CD4-positive, alpha-beta memory T cell (primary cell): ENCODE data around the gene KIAA1755. TPM values are rescaled to one million over a fixed set of nuclear protein-coding genes. Genes with fewer than 3 reads are reported as not detected.
A peak's percentile ranks its signal among the peaks of the same experiment; 100 is the strongest.

Experiments
- CTCF ChIA-PET: fragments of 350-600 bp; sonication (Branson Sonifier 250); formaldehyde crosslinking; loops from one replicate; lab custom pipeline; 2021; ENCODE audit warnings: inconsistent platforms; ENCODE audit not compliant: partially characterized antibody; lab: Charles Lee
- POLR2A ChIA-PET: fragments of 350-600 bp; sonication (Branson Sonifier 250); formaldehyde crosslinking; loops from one replicate; lab custom pipeline; 2021; ENCODE audit not compliant: partially characterized antibody; lab: Charles Lee
- DNase-seq, 5 donors: peaks; one replicate each; pipeline versions ENCODE4 v3.0.0 to v3.0.0-alpha.2; 2020 to 2022; ENCODE audit warnings: mixed read lengths in 1 of 5
- H3K27ac ChIP-seq: one replicate; pipeline ENCODE4 v1.7.0; 2013; ENCODE audit warnings: low read depth, low read length
- H3K27me3 ChIP-seq: 2 replicates; pipeline ENCODE4 v1.7.0; 2013; ENCODE audit warnings: mild to moderate bottlenecking, low read length, moderate library complexity; ENCODE audit not compliant: insufficient read depth
- H3K36me3 ChIP-seq: 2 replicates; pipeline ENCODE4 v1.7.0; 2013; ENCODE audit warnings: mild to moderate bottlenecking, low read length, moderate library complexity; ENCODE audit not compliant: insufficient read depth
- H3K4me1 ChIP-seq: 2 replicates; pipeline ENCODE4 v1.7.0; 2013; ENCODE audit warnings: mild to moderate bottlenecking, low read length, moderate library complexity; ENCODE audit not compliant: insufficient read depth
- H3K4me3 ChIP-seq, 2 donors: one replicate each; pipeline ENCODE4 v1.7.0; 2013; ENCODE audit warnings: low read length in 2 of 2, mild to moderate bottlenecking in 1 of 2
- H3K9me3 ChIP-seq, 2 donors: one replicate each; pipeline ENCODE4 v1.7.0; 2013; ENCODE audit warnings: low read length in 2 of 2, control low read depth in 1 of 2; ENCODE audit not compliant: control insufficient read depth in 1 of 2
- H3K27ac Mint-ChIP-seq, 7 donors: one replicate each; pipeline ENCODE4 v1.8.0; 2020 to 2021; ENCODE audit warnings: mixed read lengths in 7 of 7, mild to moderate bottlenecking in 6 of 7, inconsistent platforms in 3 of 7, moderate library complexity in 3 of 7
- H3K27me3 Mint-ChIP-seq, 2 donors: one replicate each; pipeline ENCODE4 v1.8.0; 2020 to 2021; ENCODE audit warnings: mixed read lengths in 2 of 2
- H3K36me3 Mint-ChIP-seq, 2 donors: one replicate each; pipeline ENCODE4 v1.8.0; 2020 to 2021; ENCODE audit warnings: mixed read lengths in 2 of 2, inconsistent platforms in 1 of 2, mild to moderate bottlenecking in 1 of 2
- H3K4me1 Mint-ChIP-seq, 4 donors: one replicate each; pipeline ENCODE4 v1.8.0; 2020 to 2021; ENCODE audit warnings: mixed read lengths in 4 of 4, mild to moderate bottlenecking in 1 of 4
- H3K4me3 Mint-ChIP-seq, 8 donors: one replicate each; pipeline ENCODE4 v1.8.0; 2020 to 2021; ENCODE audit warnings: mixed read lengths in 8 of 8, mild to moderate bottlenecking in 7 of 8, moderate library complexity in 6 of 8, inconsistent platforms in 3 of 8
- H3K9me3 Mint-ChIP-seq, 8 donors: one replicate each; pipeline ENCODE4 v1.8.0; 2020 to 2021; ENCODE audit warnings: mixed read lengths in 8 of 8, mild to moderate bottlenecking in 5 of 8, inconsistent platforms in 3 of 8, moderate library complexity in 1 of 8
- intact Hi-C: fragments of 100-400 bp; cut with micrococcal nuclease; formaldehyde crosslinking; loops from one replicate; pipeline ENCODE4 v1.15.1; 2023
- polyA plus RNA-seq, 2 donors: library from polyadenylated mRNA; unstranded; fragments of 300-500 nt; fragmentation: Illumina TruSeq; gene quantifications; one replicate each; pipeline ENCODE4 v1.2.3, GENCODE V29; 2021
- total RNA-seq, 2 experiments: library from RNA; stranded (reverse); gene quantifications; one replicate each; pipeline ENCODE4 v1.2.3, GENCODE V29; 2021

Gene KIAA1755
- total and polyA plus RNA-seq, 4 experiments from 2014 or later: not detected

DNA sequence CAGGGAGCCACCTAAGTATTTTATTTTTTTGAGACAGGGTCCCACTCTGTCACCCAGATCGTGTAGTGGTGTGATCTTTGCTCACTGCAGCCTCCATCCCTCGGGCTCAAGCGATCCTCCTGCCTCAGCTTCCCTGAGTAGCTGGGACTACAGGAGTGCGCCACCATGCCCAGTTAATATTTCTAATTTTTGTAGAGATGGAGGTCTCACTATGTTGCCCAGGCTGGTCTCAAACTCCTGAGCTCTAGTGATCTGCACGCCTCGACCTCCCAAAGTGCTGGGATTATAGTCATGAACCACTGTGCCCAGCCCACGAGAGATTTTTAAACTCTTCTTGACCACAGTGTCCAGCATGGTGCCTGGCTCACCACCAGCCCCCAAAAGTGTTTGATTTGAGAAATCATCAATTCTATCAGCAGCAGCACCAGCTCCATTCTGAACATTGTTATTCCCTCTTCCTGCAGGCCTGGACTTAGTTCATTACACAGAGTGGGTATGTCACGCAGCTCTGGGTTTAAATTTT lies 93.1 kb downstream of the KIAA1755 start:
- no peaks in the 10 kb centered on the region for H3K9me3 ChIP-seq
- CTCF ChIA-PET: interaction anchor here (2.3 kb wide), 1 partner anchor 110 kb away, joined by 7 read pairs; no protein-coding TSS in a partner anchor
- intact Hi-C loops: no loop called here

DNA sequence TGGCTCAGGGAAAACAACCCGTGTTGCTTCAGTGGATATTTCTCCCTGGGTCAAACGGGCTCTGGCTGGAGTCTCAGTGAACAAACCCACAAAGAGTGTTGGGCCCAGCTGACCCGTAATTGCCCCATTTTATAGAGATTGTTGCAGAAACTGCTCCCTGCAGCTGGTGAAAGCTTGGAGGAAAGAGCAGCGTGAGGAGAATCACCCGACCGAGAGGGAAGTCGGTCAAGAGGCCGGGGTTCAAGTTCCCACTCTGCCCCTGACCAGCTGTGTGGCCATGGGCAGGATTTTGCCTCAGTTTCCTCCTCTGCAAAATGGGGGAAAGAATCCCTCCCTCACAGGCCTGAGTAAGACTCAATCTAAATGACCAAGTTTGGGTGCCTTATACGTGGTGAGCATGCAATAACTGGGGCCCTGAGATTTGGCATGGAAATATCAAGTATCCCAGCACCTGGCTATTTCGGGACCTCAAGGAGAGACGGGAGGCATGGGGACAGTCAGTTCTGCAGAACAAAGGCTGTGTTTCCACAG lies 93.8 kb downstream of the KIAA1755 start:
- peaks cover 5 to 15% of the 10 kb centered on the region in 2 donors for H3K27me3 Mint-ChIP-seq
- Histone ChIP-seq H3K4me3 (no peak overlapping the region), H3K27ac (no peak overlapping the region), H3K36me3 (no peaks in the 10 kb centered on the region), H3K9me3 (no peaks in the 10 kb centered on the region), H3K27me3 (no peaks in the 10 kb centered on the region), H3K4me1 (no peaks in the 10 kb centered on the region)
- H3K4me1 Mint-ChIP-seq: peaks cover 3 to 9% (median 6%) of the 10 kb centered on the region in 4 donors
- no peak overlapping the region for H3K4me3 Mint-ChIP-seq
- H3K27ac Mint-ChIP-seq: no peak overlapping the region
- ChIA-PET POLR2A (no interaction called here), CTCF (interaction anchor here (0.9 to 2.3 kb wide), 2 partner anchors 9 to 109 kb away, joined by 3 to 7 read pairs; no protein-coding TSS in a partner anchor)
- DNase-seq: no peak
- H3K36me3 Mint-ChIP-seq: no peaks in the 10 kb centered on the region
- no peaks in the 10 kb centered on the region for H3K9me3 Mint-ChIP-seq
- intact Hi-C loops: no loop called here

More for the DNA sequence above, 93.1 kb downstream of the KIAA1755 start:
- peaks cover 5 to 15% of the 10 kb centered on the region in 2 donors for H3K27me3 Mint-ChIP-seq
- H3K27ac ChIP-seq: no peak overlapping the region
- H3K4me1 ChIP-seq: no peaks in the 10 kb centered on the region
- DNase-seq: no peak
- POLR2A ChIA-PET: no interaction called here
- H3K9me3 Mint-ChIP-seq: no peaks in the 10 kb centered on the region
- no peak overlapping the region for H3K4me3 Mint-ChIP-seq
- peaks cover 3 to 9% (median 6%) of the 10 kb centered on the region in 4 donors for H3K4me1 Mint-ChIP-seq
- H3K36me3 ChIP-seq: no peaks in the 10 kb centered on the region
- no peaks in the 10 kb centered on the region for H3K27me3 ChIP-seq
- no peak overlapping the region for H3K4me3 ChIP-seq
- H3K36me3 Mint-ChIP-seq: no peaks in the 10 kb centered on the region
- no peak overlapping the region for H3K27ac Mint-ChIP-seq

DNA sequence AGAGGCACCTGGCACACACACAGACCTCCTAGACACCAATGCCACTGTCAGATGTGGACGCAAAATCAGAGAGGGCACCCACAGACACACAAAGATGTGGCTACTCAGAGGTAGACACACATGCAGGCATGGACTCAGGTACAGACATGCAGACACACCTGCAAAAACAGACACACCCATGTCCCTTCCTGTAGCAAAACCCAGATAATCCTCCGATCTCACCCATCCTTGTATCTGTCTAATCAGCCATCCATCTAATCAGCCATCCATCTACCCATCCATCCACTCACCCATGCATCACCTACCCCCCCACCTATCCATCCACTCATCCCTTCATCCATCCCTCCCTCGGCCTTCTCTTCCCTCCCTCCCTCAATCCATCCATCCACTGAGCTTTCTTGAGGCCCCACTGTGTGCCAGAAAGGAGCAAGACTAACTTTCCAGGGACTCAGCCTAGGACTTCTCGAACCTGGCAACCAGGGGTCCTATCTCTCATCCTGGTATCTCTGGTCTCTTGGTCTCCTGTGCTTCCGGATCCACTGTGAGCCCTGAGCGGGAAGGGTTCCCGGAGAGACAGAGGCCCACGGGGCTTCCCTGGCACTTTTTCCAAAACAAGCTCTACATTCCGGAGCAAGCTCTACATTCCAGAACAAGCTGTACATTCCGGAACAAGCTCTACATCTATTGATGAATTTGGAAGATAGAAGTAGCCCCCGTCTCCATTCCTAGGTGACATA lies 94.4 kb downstream of the KIAA1755 start:
- intact Hi-C loops: loop anchor here (1.0 kb wide), 1 partner anchor 109 kb away; no protein-coding TSS in a partner anchor
- H3K4me3 Mint-ChIP-seq: no peak overlapping the region

DNA sequence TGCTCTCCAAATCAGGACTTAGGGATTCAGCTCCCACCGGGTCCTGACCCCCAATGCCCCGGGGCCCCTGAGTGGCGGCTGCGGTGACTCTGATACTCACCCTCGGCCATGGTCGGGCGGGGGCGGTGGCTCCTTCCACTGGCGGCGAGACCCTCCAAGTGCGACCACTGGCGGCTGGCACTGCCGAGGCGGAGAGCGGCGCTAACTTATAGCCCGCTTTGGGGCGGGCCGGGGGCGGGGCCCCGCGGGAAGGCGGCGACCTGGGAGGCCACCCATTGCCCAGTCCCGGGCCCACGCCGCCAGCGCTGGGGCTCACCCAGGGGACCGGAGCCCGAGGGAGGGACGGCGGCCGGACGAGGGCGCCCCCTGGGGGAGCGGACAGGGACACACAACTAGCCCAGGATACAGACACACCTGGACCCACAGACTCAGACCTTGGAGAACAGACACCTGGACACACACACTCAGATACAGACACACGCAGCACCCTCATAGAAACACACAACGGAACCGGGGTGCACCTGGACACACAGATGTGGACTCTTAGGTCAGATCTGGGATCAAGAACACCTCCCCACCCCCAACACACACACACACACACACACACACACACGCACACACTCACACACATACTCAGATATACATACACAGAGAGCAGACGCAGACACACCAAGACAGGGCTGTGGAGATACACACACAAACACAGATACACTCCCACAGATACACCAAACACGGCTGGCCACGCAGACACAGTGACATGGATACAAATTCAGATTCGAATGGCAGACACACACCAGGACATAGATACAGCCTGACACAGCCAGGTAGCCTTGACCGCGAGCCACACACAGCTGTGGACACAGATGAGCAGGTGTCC lies 95.2 kb downstream of the KIAA1755 start, which contains the start of gene TGM2:
Gene TGM2, minus strand, starts transcription at position 182 of the 877 bp plus-strand sequence. Its CDS starts 72 bp downstream, at position 110.
- intact Hi-C loops: loop anchor here (1.0 kb wide), 1 partner anchor 108 kb away; no protein-coding TSS in a partner anchor
- Mint-ChIP-seq H3K36me3 (no peaks in the 10 kb centered on the region), H3K9me3 (no peaks in the 10 kb centered on the region), H3K27me3 (peaks cover 5 to 13% of the 10 kb centered on the region in 2 donors), H3K4me1 (peaks cover 3 to 9% (median 6%) of the 10 kb centered on the region in 4 donors), H3K27ac (peak within 1 kb of the TSS in 2 of 7 donors; percentile 48 to 81), H3K4me3 (peak within 1 kb of the TSS in 3 of 8 donors; percentile 34 to 46 (median 40))
- Histone ChIP-seq H3K27ac (no peak within 1 kb of the TSS), H3K9me3 (no peaks in the 10 kb centered on the region), H3K4me3 (no peak within 1 kb of the TSS), H3K36me3 (no peaks in the 10 kb centered on the region), H3K27me3 (no peaks in the 10 kb centered on the region), H3K4me1 (no peaks in the 10 kb centered on the region)
- POLR2A ChIA-PET: no interaction called here
- CTCF ChIA-PET: interaction anchor here (0.6 to 1.3 kb wide), 2 partner anchors 92 to 108 kb away, joined by 3 to 5 read pairs; no protein-coding TSS in a partner anchor
- peak in 4 of 5 donors; percentile 16 to 30 (median 24) for DNase-seq

More for the DNA sequence above, 94.4 kb downstream of the KIAA1755 start:
- Mint-ChIP-seq H3K27me3 (peaks cover 5 to 15% of the 10 kb centered on the region in 2 donors), H3K36me3 (no peaks in the 10 kb centered on the region), H3K9me3 (no peaks in the 10 kb centered on the region), H3K4me1 (peaks cover 3 to 9% (median 6%) of the 10 kb centered on the region in 4 donors), H3K27ac (peak overlapping the region in 1 of 7 donors; percentile 48)
- Histone ChIP-seq H3K27me3 (no peaks in the 10 kb centered on the region), H3K9me3 (no peaks in the 10 kb centered on the region), H3K27ac (no peak overlapping the region), H3K36me3 (no peaks in the 10 kb centered on the region), H3K4me1 (no peaks in the 10 kb centered on the region), H3K4me3 (no peak overlapping the region)
- POLR2A ChIA-PET: no interaction called here
- CTCF ChIA-PET: interaction anchor here (0.6 to 2.3 kb wide), 3 partner anchors 10 to 108 kb away, joined by 3 to 7 read pairs (median 3); no protein-coding TSS in a partner anchor
- no peak for DNase-seq

DNA sequence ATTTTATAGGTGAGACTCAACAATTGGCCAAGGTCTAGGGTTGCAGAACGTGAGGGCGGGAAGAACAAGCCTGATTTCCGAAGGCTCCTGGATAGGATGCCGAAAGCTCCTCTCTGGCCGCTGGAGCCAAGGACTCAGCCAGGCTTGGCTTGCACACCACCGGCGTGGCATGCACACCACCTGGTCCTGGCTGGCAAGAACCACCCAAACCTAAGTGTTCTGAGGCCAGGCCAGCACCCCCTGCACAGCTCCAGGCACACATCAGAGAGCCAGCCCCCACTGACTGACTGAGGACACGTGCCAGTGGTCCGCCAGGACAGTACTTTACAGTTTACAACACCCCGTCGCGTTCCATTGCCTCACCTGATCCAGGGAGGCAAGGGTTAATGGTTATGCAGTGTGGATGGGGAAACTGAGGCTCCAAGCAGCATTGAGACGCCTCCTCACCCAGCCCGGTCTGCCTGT lies 95.9 kb downstream of the KIAA1755 start:
- no peak overlapping the region for H3K27ac Mint-ChIP-seq
- no peaks in the 10 kb centered on the region for H3K4me1 ChIP-seq
- no peaks in the 10 kb centered on the region for H3K36me3 ChIP-seq
- no peaks in the 10 kb centered on the region for H3K9me3 ChIP-seq
- H3K27me3 Mint-ChIP-seq: peaks cover 5 to 13% of the 10 kb centered on the region in 2 donors
- peak in 1 of 5 donors; percentile 18 for DNase-seq
- intact Hi-C loops: loop anchor here (1.0 kb wide), 1 partner anchor 107 kb away; no protein-coding TSS in a partner anchor
- H3K9me3 Mint-ChIP-seq: no peaks in the 10 kb centered on the region
- ChIA-PET POLR2A (no interaction called here), CTCF (interaction anchor here (1.3 kb wide), 1 partner anchor 107 kb away, joined by 5 read pairs; no protein-coding TSS in a partner anchor)
- H3K27me3 ChIP-seq: no peaks in the 10 kb centered on the region
- H3K4me3 ChIP-seq: no peak overlapping the region
- no peak overlapping the region for H3K4me3 Mint-ChIP-seq
- H3K36me3 Mint-ChIP-seq: no peaks in the 10 kb centered on the region
- H3K27ac ChIP-seq: no peak overlapping the region
- peaks cover 3 to 9% (median 6%) of the 10 kb centered on the region in 4 donors for H3K4me1 Mint-ChIP-seq

DNA sequence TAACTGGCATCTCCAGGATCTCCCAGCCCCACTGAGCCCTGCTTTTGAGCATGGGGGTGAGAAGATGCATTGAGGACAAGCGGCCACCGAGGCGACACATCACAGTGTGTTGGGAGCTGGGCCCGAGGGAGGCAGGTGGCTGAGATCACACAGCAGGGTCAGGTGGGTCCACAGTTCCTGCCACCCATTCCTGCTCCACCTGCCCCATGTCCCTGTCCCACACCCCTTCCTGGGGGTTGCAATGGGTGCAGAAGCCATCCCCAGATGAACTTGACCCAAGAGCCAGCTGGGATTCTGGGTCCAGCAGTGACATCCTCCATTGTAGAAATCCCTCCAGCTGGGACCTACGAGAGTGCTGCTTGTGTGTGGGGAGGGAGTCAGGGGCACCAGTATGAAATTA lies 96.5 kb downstream of the KIAA1755 start:
- H3K4me1 Mint-ChIP-seq: peaks cover 3 to 9% (median 5%) of the 10 kb centered on the region in 4 donors
- ChIA-PET CTCF (interaction anchor here (1.3 kb wide), 1 partner anchor 106 kb away, joined by 5 read pairs; no protein-coding TSS in a partner anchor), POLR2A (no interaction called here)
- H3K36me3 Mint-ChIP-seq: no peaks in the 10 kb centered on the region
- no peaks in the 10 kb centered on the region for H3K4me1 ChIP-seq
- no peak for DNase-seq
- no peak overlapping the region for H3K27ac Mint-ChIP-seq
- intact Hi-C loops: no loop called here
- no peak overlapping the region for H3K4me3 ChIP-seq
- no peaks in the 10 kb centered on the region for H3K27me3 ChIP-seq
- H3K4me3 Mint-ChIP-seq: no peak overlapping the region
- H3K9me3 Mint-ChIP-seq: no peaks in the 10 kb centered on the region
- H3K9me3 ChIP-seq: no peaks in the 10 kb centered on the region
- no peak overlapping the region for H3K27ac ChIP-seq
- H3K36me3 ChIP-seq: no peaks in the 10 kb centered on the region
- H3K27me3 Mint-ChIP-seq: peaks cover 5 to 13% of the 10 kb centered on the region in 2 donors
